Stimulated activated CD4-positive, alpha-beta T cell treated with anti-CD3 and anti-CD28 coated beads, Interleukin-15, amount 100 ng/mL, for 48 hours (primary cell): ENCODE results near the gene CWC22.
"Not testable (repeated sequence)": the region's sequence is repeated elsewhere in the genome, so short reads cannot be mapped to it uniquely, and the experiment has no call there.

ENCODE experiments used
- DNase-seq, 2 donors: peaks; one replicate each; pipeline ENCODE4 v3.0.0-alpha.2; 2020; ENCODE audit warnings: low read depth in 2 of 2

CWC22 gene

GRCh38 chr2:180006781-180007579 is at the start of gene CWC22:
Gene CWC22, minus strand, starts transcription at chr2:180007297. Its CDS starts 13,956 bp downstream, at chr2:179993341.
- DNase-seq = peak; percentile 71 to 76

- no peak for DNase-seq
These were observed 49.4 kb upstream of the CWC22 start for GRCh38 chr2:180056367-180057118.

GRCh38 chr2:180054576-180054975 is 47.5 kb upstream of the CWC22 start:
- DNase-seq = not testable (repeated sequence)

GRCh38 chr2:180050246-180050645 is 43.1 kb upstream of the CWC22 start:
- DNase-seq = no peak

- DNase-seq = no peak
These were observed 41.2 kb upstream of the CWC22 start for GRCh38 chr2:180048251-180048650.

- DNase-seq = no peak
These were observed 39.7 kb upstream of the CWC22 start for GRCh38 chr2:180046776-180047175.

GRCh38 chr2:180046202-180046601 is 39.1 kb upstream of the CWC22 start:
- DNase-seq = no peak

GRCh38 chr2:180040146-180040925 is 33.2 kb upstream of the CWC22 start:
- no peak for DNase-seq

- DNase-seq = no peak
These were observed 31.9 kb upstream of the CWC22 start for GRCh38 chr2:180038997-180039396.

- no peak for DNase-seq
These were observed 27.1 kb upstream of the CWC22 start for GRCh38 chr2:180033993-180034894.

- no peak for DNase-seq
These were observed 22.5 kb upstream of the CWC22 start for GRCh38 chr2:180029575-180029974.

- no peak for DNase-seq
These were observed 14.8 kb upstream of the CWC22 start for GRCh38 chr2:180021850-180022249.

- no peak for DNase-seq
These were observed 10.7 kb upstream of the CWC22 start for GRCh38 chr2:180017784-180018183.

GRCh38 chr2:180016937-180017336 is 9.8 kb upstream of the CWC22 start:
- no peak for DNase-seq

- no peak for DNase-seq
These were observed 9.0 kb upstream of the CWC22 start for GRCh38 chr2:180015951-180016709.

- no peak for DNase-seq
These were observed 5.4 kb upstream of the CWC22 start for GRCh38 chr2:180012523-180012922.

- DNase-seq = no peak
These were observed 3.6 kb upstream of the CWC22 start for GRCh38 chr2:180010701-180011100.

- DNase-seq = no peak
These were observed 866 bp downstream of the CWC22 start for GRCh38 chr2:180006231-180006630.

- DNase-seq = not testable (repeated sequence)
These were observed 1.6 kb downstream of the CWC22 start for GRCh38 chr2:180005465-180005864.

GRCh38 chr2:180004731-180005130 is 2.4 kb downstream of the CWC22 start:
- no peak for DNase-seq
